K562 (cell line): ENCODE data around the gene GAMT. TPM values are rescaled to one million over a fixed set of nuclear protein-coding genes. Genes with fewer than 3 reads are reported as not detected.

Source experiments
- BCLAF1 ChIP-seq, 2 experiments: fragments of 450-650 bp in 1 of 2; IDR thresholded peaks; 2 replicates each; pipeline ENCODE4 v1.6.1; 2011 to 2017; ENCODE audit warnings: low read depth in 2 of 2, antibody characterized with exemption in 1 of 2, borderline replicate concordance in 1 of 2, low read length in 1 of 2, mild to moderate bottlenecking in 1 of 2, mixed read lengths in 1 of 2; ENCODE audit not compliant: control insufficient read depth in 1 of 2
- CCNT2 ChIP-seq: IDR thresholded peaks from 2 replicates; pipeline ENCODE4 v1.6.1; 2011; ENCODE audit warnings: borderline replicate concordance, low read depth, mild to moderate bottlenecking, moderate library complexity, mixed read lengths, low read length; ENCODE audit not compliant: insufficient read length; ENCODE audit errors: extremely low read depth
- CSDE1 ChIP-seq, 2 experiments: fragments of 450-650 bp; IDR thresholded peaks; 2 replicates each; pipeline ENCODE4 v1.6.1; 2016; ENCODE audit warnings: mild to moderate bottlenecking in 1 of 2
- HNRNPUL1 ChIP-seq: fragments of 200-400 bp; formaldehyde crosslinking; IDR thresholded peaks from 2 replicates; pipeline ENCODE4 v1.6.1; 2017; ENCODE audit warnings: low read length
- JUNB ChIP-seq: fragments of 450-650 bp; formaldehyde crosslinking; conservative IDR thresholded peaks from 2 replicates; pipeline ENCODE4 v1.4.0; 2020; ENCODE audit warnings: mild to moderate bottlenecking
- MEIS2 ChIP-seq: fragments of 450-650 bp; IDR thresholded peaks from 2 replicates; pipeline ENCODE4 v1.6.1; 2014; ENCODE audit warnings: mild to moderate bottlenecking; ENCODE audit not compliant: partially characterized antibody
- NFATC3 ChIP-seq: fragments of 450-650 bp; IDR thresholded peaks from 2 replicates; pipeline ENCODE4 v1.6.1; 2017; ENCODE audit warnings: mild to moderate bottlenecking
- NR3C1 ChIP-seq: sonication (generic); formaldehyde crosslinking; IDR thresholded peaks from 2 replicates; pipeline ENCODE4 v1.8.1; 2022; ENCODE audit warnings: missing genetic modification reagents
- OTX1 ChIP-seq: fragments of 450-650 bp; formaldehyde crosslinking; IDR thresholded peaks from 2 replicates; pipeline ENCODE4 v1.4.0; 2022; ENCODE audit warnings: mild to moderate bottlenecking
- PCBP1 ChIP-seq: fragments of 200-400 bp; formaldehyde crosslinking; IDR thresholded peaks from 2 replicates; pipeline ENCODE4 v1.6.1; 2018; ENCODE audit warnings: mild to moderate bottlenecking, low read depth, low read length; ENCODE audit not compliant: poor library complexity, severe bottlenecking
- POLR2AphosphoS5 ChIP-seq: IDR thresholded peaks from 2 replicates; pipeline ENCODE4 v1.6.1; 2011; ENCODE audit warnings: mild to moderate bottlenecking, low read depth, low read length, moderate library complexity; ENCODE audit not compliant: control insufficient read depth, insufficient read depth
- POLR3G ChIP-seq: IDR thresholded peaks from 2 replicates; pipeline ENCODE4 v1.6.1; 2011; ENCODE audit not compliant: insufficient read length, insufficient replicate concordance; ENCODE audit errors: extremely low read depth
- RBFOX2 ChIP-seq: fragments of 200-400 bp; formaldehyde crosslinking; IDR thresholded peaks from 2 replicates; pipeline ENCODE4 v1.6.1; 2017; ENCODE audit warnings: low read depth, mild to moderate bottlenecking, low read length, moderate library complexity
- RBM14 ChIP-seq: fragments of 200-400 bp; formaldehyde crosslinking; IDR thresholded peaks from 2 replicates; pipeline ENCODE4 v1.6.1; 2018; ENCODE audit warnings: low read depth, mild to moderate bottlenecking, low read length, moderate library complexity, borderline replicate concordance; ENCODE audit not compliant: insufficient read depth
- SREBF1 ChIP-seq: fragments of 150-350 bp; IDR thresholded peaks from 2 replicates; pipeline ENCODE4 v1.6.1; 2014; ENCODE audit warnings: antibody characterized with exemption, low read depth, low read length, borderline replicate concordance
- ZEB2 ChIP-seq: fragments of 450-650 bp; IDR thresholded peaks from 2 replicates; pipeline ENCODE4 v1.6.1; 2016
- ZNF589 ChIP-seq: fragments of 200-800 bp; sonication (Bioruptor generic); IDR thresholded peaks from 2 replicates; pipeline ENCODE4 v1.6.1; 2016; ENCODE audit warnings: low read depth, missing genetic modification characterization, missing compliant biosample characterization
- ZNF75A ChIP-seq: fragments of 450-650 bp; formaldehyde crosslinking; IDR thresholded peaks from 2 replicates; pipeline ENCODE4 v1.4.0; 2020; ENCODE audit warnings: mild to moderate bottlenecking
- polyA plus RNA-seq, 8 experiments: library from polyadenylated mRNA; depleted of rRNA in 4 of 8; stranded (reverse) in 5 of 8; unstranded in 3 of 8; fragments of >200 nt; fragmentation: Nextera tagmentation in 2 of 8; fragmentation: Illumina TruSeq in 1 of 8; extraction: Ambion mirVana in 2 of 8; extraction: Trizol in 1 of 8; gene quantifications; 2 replicates each; pipeline versions ENCODE4 v1.2.1 to v1.2.3, GENCODE V29; 2011 to 2014; ENCODE audit warnings: inconsistent platforms in 1 of 8, missing spikeins in 1 of 8
- total RNA-seq, 7 experiments: library from RNA; depleted of rRNA in 6 of 7; stranded (reverse); fragments of >200 nt in 6 of 7; fragmentation: Illumina TruSeq in 2 of 7; extraction: Trizol in 2 of 7; gene quantifications; 2 replicates each; pipeline versions ENCODE4 v1.2.1 to v1.2.3, GENCODE V29; 2011 to 2021; ENCODE audit warnings: low replicate concordance in 1 of 7
- TF ChIP-seq, protein P1 (sequence below): fragments of 450-650 bp; formaldehyde crosslinking; IDR thresholded peaks from 2 replicates; pipeline ENCODE4 v1.4.0; 2020; ENCODE audit warnings: mild to moderate bottlenecking, moderate library complexity
- TF ChIP-seq, protein P2 (sequence below), 2 experiments: fragments of 200-800 bp in 1 of 2; sonication (Bioruptor generic) in 1 of 2; sonication (generic) in 1 of 2; formaldehyde crosslinking in 1 of 2; IDR thresholded peaks in 1 of 2; conservative IDR thresholded peaks in 1 of 2; 2 replicates each; pipeline versions ENCODE4 v1.5.0 to v1.6.1; 2016 to 2020; ENCODE audit warnings: missing compliant biosample characterization in 1 of 2, missing genetic modification characterization in 1 of 2, missing genetic modification reagents in 1 of 2

GAMT gene
- total and polyA plus RNA-seq, 9 of the 15 experiments (the other 6 are each of a cell fraction or from before 2014, with no cell fraction given): 1.3 to 35.3 (median 27.2) TPM

- TF ChIP-seq ZNF589 (CRISPR knock-in tag) (no peak), POLR3G (peak; percentile 43), BCLAF1 (IDR thresholded peaks at IDR 0.05; ENCODE audit: borderline replicate concordance in 1 of 2, control insufficient read depth in 1 of 2, low read depth in 2 of 2, low read length in 1 of 2) (peak in 1 of 2 experiments; percentile 98; a peak in 2 of 4 replicates), OTX1 (CRISPR knock-in tag) (peak; percentile 58; the same call in 1 of the 2 replicates), CCNT2 (peak; percentile 88), CSDE1 (IDR thresholded peaks at IDR 0.05) (0 out of 4 replicates have a peak, but pooled peaks of 1 of the 2 experiments have one; percentile 42), MEIS2 (peak; percentile 66), ZEB2 (peak; percentile 100), POLR2AphosphoS5 (peak; percentile 87), RBFOX2 (peak; percentile 96), NR3C1 (CRISPR knock-in tag) (no peak), ZNF75A (CRISPR knock-in tag) (no peak), RBM14 (no peak), PCBP1 (no peak), NFATC3 (peak; percentile 71; the same call in 1 of the 2 replicates), JUNB (CRISPR knock-in tag) (no peak), HNRNPUL1 (no peak), SREBF1 (peak; percentile 85; the same call in 1 of the 2 replicates)
- TF ChIP-seq, protein P1, sequence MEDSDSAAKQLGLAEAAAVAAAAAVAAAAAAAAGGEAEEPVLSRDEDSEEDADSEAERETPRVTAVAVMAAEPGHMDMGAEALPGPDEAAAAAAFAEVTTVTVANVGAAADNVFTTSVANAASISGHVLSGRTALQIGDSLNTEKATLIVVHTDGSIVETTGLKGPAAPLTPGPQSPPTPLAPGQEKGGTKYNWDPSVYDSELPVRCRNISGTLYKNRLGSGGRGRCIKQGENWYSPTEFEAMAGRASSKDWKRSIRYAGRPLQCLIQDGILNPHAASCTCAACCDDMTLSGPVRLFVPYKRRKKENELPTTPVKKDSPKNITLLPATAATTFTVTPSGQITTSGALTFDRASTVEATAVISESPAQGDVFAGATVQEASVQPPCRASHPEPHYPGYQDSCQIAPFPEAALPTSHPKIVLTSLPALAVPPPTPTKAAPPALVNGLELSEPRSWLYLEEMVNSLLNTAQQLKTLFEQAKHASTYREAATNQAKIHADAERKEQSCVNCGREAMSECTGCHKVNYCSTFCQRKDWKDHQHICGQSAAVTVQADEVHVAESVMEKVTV (CRISPR knock-in tag): peak; percentile 42; the same call in 1 of the 2 replicates
- TF ChIP-seq, protein P2, sequence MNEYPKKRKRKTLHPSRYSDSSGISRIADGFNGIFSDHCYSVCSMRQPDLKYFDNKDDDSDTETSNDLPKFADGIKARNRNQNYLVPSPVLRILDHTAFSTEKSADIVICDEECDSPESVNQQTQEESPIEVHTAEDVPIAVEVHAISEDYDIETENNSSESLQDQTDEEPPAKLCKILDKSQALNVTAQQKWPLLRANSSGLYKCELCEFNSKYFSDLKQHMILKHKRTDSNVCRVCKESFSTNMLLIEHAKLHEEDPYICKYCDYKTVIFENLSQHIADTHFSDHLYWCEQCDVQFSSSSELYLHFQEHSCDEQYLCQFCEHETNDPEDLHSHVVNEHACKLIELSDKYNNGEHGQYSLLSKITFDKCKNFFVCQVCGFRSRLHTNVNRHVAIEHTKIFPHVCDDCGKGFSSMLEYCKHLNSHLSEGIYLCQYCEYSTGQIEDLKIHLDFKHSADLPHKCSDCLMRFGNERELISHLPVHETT (CRISPR knock-in tag; conservative IDR thresholded peaks at IDR 0.05 in 1 of 2, IDR thresholded peaks at IDR 0.05 in 1 of 2): peak in 1 of 2 experiments; percentile 97; a peak in 2 of 4 replicates
These were observed 17.8 kb downstream of the GAMT start, which contains the start of gene NDUFS7 (continued) for GRCh38 chr19:1383312-1384084.
